HG02759 (cell line): ENCODE results near the gene NDUFA13.

Experiments
- ATAC-seq: cut with Tn5 transposase; IDR thresholded peaks from one replicate; pipeline ENCODE4 v1.9.1; 2021; ENCODE audit warnings: mild to moderate bottlenecking, moderate library complexity; ENCODE audit not compliant: unreplicated experiment

NDUFA13 gene

GRCh38 chr19:19544954-19545591 is 29.0 kb downstream of the NDUFA13 start:
- no peak for ATAC-seq

GRCh38 chr19:19545707-19546106 is 29.7 kb downstream of the NDUFA13 start:
- no peak for ATAC-seq

GRCh38 chr19:19546751-19547162 is 30.7 kb downstream of the NDUFA13 start:
- no peak for ATAC-seq

GRCh38 chr19:19547674-19548336 is 31.8 kb downstream of the NDUFA13 start:
- no peak for ATAC-seq

- no peak for ATAC-seq
These were observed 33.1 kb downstream of the NDUFA13 start for GRCh38 chr19:19548915-19549759.

- ATAC-seq: no peak
These were observed 33.9 kb downstream of the NDUFA13 start for GRCh38 chr19:19549804-19550464.

GRCh38 chr19:19550485-19550929 is 34.5 kb downstream of the NDUFA13 start:
- no peak for ATAC-seq

- ATAC-seq: no peak
These were observed 35.2 kb downstream of the NDUFA13 start for GRCh38 chr19:19550972-19551852.

- ATAC-seq: no peak
These were observed 35.8 kb downstream of the NDUFA13 start for GRCh38 chr19:19551853-19552192.

- ATAC-seq: no peak
These were observed 36.8 kb downstream of the NDUFA13 start for GRCh38 chr19:19552798-19553197.

- ATAC-seq: no peak
These were observed 37.6 kb downstream of the NDUFA13 start for GRCh38 chr19:19553670-19554069.

GRCh38 chr19:19554074-19555023 is 38.3 kb downstream of the NDUFA13 start:
- ATAC-seq: peak; percentile 50

GRCh38 chr19:19558055-19558454 is 42.0 kb downstream of the NDUFA13 start:
- no peak for ATAC-seq

- ATAC-seq: no peak
These were observed 42.6 kb downstream of the NDUFA13 start for GRCh38 chr19:19558636-19559035.

GRCh38 chr19:19559931-19560330 is 43.9 kb downstream of the NDUFA13 start:
- ATAC-seq: no peak

- no peak for ATAC-seq
These were observed 46.1 kb downstream of the NDUFA13 start for GRCh38 chr19:19561946-19562664.

GRCh38 chr19:19562665-19563347 is 46.8 kb downstream of the NDUFA13 start:
- ATAC-seq: no peak

- ATAC-seq: no peak
These were observed 47.4 kb downstream of the NDUFA13 start for GRCh38 chr19:19563348-19563848.
